Fibroblast of lung (primary cell): ENCODE results near the gene ZNF135. TPM values are rescaled to one million over a fixed set of nuclear protein-coding genes. Genes with fewer than 3 reads are reported as not detected.

ENCODE experiments used
- DNase-seq, 2 donors: peaks; one replicate each; pipeline versions ENCODE4 v3.0.0 to v3.0.0-alpha.2; 2010; ENCODE audit warnings: low read depth in 2 of 2
- H2AFZ ChIP-seq: 2 replicates; pipeline ENCODE4 v1.5.1; 2012; ENCODE audit warnings: low read length, control low read depth, inconsistent platforms
- H3K27ac ChIP-seq: 2 replicates; pipeline ENCODE4 v1.5.1; 2011; ENCODE audit warnings: low read length, control low read depth; ENCODE audit not compliant: insufficient read depth
- H3K27me3 ChIP-seq: 2 replicates; pipeline ENCODE4 v1.5.1; 2011; ENCODE audit warnings: mild to moderate bottlenecking, low read length; ENCODE audit not compliant: control insufficient read depth, insufficient read depth
- H3K36me3 ChIP-seq: 2 replicates; pipeline ENCODE4 v1.5.1; 2011; ENCODE audit warnings: low read length; ENCODE audit not compliant: control insufficient read depth, insufficient read depth
- H3K4me1 ChIP-seq: 2 replicates; pipeline ENCODE4 v1.5.1; 2011; ENCODE audit warnings: low read length; ENCODE audit not compliant: control insufficient read depth, insufficient read depth; ENCODE audit errors: extremely low read depth
- H3K4me2 ChIP-seq: 2 replicates; pipeline ENCODE4 v1.5.1; 2011; ENCODE audit warnings: low read length, control low read depth; ENCODE audit not compliant: insufficient read depth; ENCODE audit errors: extremely low read depth
- H3K4me3 ChIP-seq, 4 experiments: fragments of 200-600 bp in 1 of 4; sonication (generic) in 1 of 4; replicated peaks in 1 of 4; 2 replicates each; pipeline ENCODE4 v1.5.1; 2011 to 2016; ENCODE audit warnings: low read length in 4 of 4, low read depth in 3 of 4, mild to moderate bottlenecking in 3 of 4, control low read depth in 2 of 4, inconsistent platforms in 1 of 4, mixed read lengths in 1 of 4; ENCODE audit not compliant: insufficient read depth in 1 of 4; ENCODE audit errors: control extremely low read depth in 1 of 4
- H3K79me2 ChIP-seq: 2 replicates; pipeline ENCODE4 v1.5.1; 2012; ENCODE audit warnings: mild to moderate bottlenecking, low read length, inconsistent platforms; ENCODE audit not compliant: control insufficient read depth, insufficient read depth
- H3K9ac ChIP-seq: 2 replicates; pipeline ENCODE4 v1.5.1; 2011; ENCODE audit warnings: mild to moderate bottlenecking, low read length, control low read depth; ENCODE audit not compliant: insufficient read depth
- H3K9me3 ChIP-seq: 2 replicates; pipeline ENCODE4 v1.5.1; 2012; ENCODE audit warnings: low read depth, low read length; ENCODE audit not compliant: control insufficient read depth, insufficient read depth
- H4K20me1 ChIP-seq: 2 replicates; pipeline ENCODE4 v1.5.1; 2011; ENCODE audit warnings: low read length; ENCODE audit not compliant: control insufficient read depth, insufficient read depth; ENCODE audit errors: extremely low read depth
- CTCF ChIP-seq, 2 donors: IDR thresholded peaks in 1 of 2; conservative IDR thresholded peaks in 1 of 2; 1 replicate in 1 of 2; 2 replicates in 1 of 2; pipeline ENCODE4 v1.5.1; 2011 to 2012; ENCODE audit warnings: low read length in 2 of 2, control low read depth in 1 of 2, inconsistent platforms in 1 of 2, low read depth in 1 of 2, mild to moderate bottlenecking in 1 of 2
- EZH2 ChIP-seq: IDR thresholded peaks from 2 replicates; pipeline ENCODE4 v1.5.1; 2012; ENCODE audit warnings: low read length, control low read depth, mild to moderate bottlenecking; ENCODE audit errors: missing control alignments
- polyA plus RNA-seq, 2 donors: library from polyadenylated mRNA; depleted of rRNA in 1 of 2; stranded (reverse) in 1 of 2; unstranded in 1 of 2; fragments of >200 nt; gene quantifications; 2 replicates each; pipeline ENCODE4 v1.2.1, GENCODE V29; 2011 to 2012; ENCODE audit warnings: missing spikeins in 1 of 2
- total RNA-seq: library from RNA; depleted of rRNA; stranded (reverse); fragments of >200 nt; gene quantifications from 2 replicates; pipeline ENCODE4 v1.2.1, GENCODE V29; 2014

Gene ZNF135
- total and polyA plus RNA-seq, 2 donors (not counting 1 experiment from before 2014, with no cell fraction given): 5.6 to 11.2 TPM

GRCh38 chr19:58056261-58056660 is 2.8 kb upstream of the ZNF135 start:
- H3K36me3 ChIP-seq: no peaks in the 10 kb centered on the region
- DNase-seq: no peak
- peaks cover 2% of the 10 kb centered on the region for H3K4me1 ChIP-seq
- no peaks in the 10 kb centered on the region for H3K79me2 ChIP-seq
- H3K4me2 ChIP-seq: no peak overlapping the region
- H3K9ac ChIP-seq: no peak overlapping the region
- H3K9me3 ChIP-seq: no peaks in the 10 kb centered on the region
- TF ChIP-seq EZH2: no peak
- no peak for TF ChIP-seq CTCF (conservative IDR thresholded peaks at IDR 0.05 in 1 of 2, IDR thresholded peaks at IDR 0.05 in 1 of 2; ENCODE audit: low read depth in 1 of 2, low read length in 2 of 2)
- H4K20me1 ChIP-seq: no peaks in the 10 kb centered on the region
- no peak overlapping the region for H3K4me3 ChIP-seq
- H2AFZ ChIP-seq: no peak overlapping the region
- H3K27ac ChIP-seq: no peak overlapping the region
- no peaks in the 10 kb centered on the region for H3K27me3 ChIP-seq

DNA sequence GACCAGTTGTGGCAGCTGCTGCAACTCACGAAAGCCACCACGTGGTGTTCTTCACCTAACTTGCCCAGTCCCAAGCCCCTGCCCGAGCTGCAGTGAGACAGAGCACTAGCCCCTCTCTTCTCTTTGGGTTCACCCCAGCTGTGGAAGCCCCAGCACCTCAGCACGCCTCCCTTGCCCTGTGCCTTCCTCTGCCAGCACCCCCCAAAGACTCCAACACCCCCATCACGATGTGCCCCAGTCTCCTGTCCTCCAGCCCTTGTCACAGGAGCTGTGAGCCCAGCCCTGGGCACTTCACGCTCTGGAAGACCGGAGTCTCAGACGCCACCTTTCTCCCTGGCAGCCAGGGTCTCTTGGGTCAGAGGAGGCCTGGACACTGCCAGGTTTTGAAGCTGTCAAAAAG is 2.2 kb upstream of the ZNF135 start:
- Histone ChIP-seq H3K4me3 (no peak overlapping the region), H3K36me3 (no peaks in the 10 kb centered on the region), H2AFZ (no peak overlapping the region), H3K9ac (no peak overlapping the region), H3K79me2 (no peaks in the 10 kb centered on the region), H3K27ac (no peak overlapping the region), H3K4me1 (peaks cover 2% of the 10 kb centered on the region), H3K9me3 (no peaks in the 10 kb centered on the region), H3K27me3 (no peaks in the 10 kb centered on the region), H4K20me1 (no peaks in the 10 kb centered on the region), H3K4me2 (no peak overlapping the region)
- no peak for TF ChIP-seq EZH2
- no peak for TF ChIP-seq CTCF (conservative IDR thresholded peaks at IDR 0.05 in 1 of 2, IDR thresholded peaks at IDR 0.05 in 1 of 2; ENCODE audit: low read depth in 1 of 2, low read length in 2 of 2)
- DNase-seq: no peak

- H4K20me1 ChIP-seq: no peaks in the 10 kb centered on the region
- no peak overlapping the region for H3K4me2 ChIP-seq
- H3K4me3 ChIP-seq: peak overlapping the region in 2 of 4 experiments; percentile 51 to 63
- no peaks in the 10 kb centered on the region for H3K9me3 ChIP-seq
- H3K79me2 ChIP-seq: no peaks in the 10 kb centered on the region
- peak overlapping the region; percentile 93 for H2AFZ ChIP-seq
- no peaks in the 10 kb centered on the region for H3K27me3 ChIP-seq
- no peak overlapping the region for H3K9ac ChIP-seq
- TF ChIP-seq CTCF (conservative IDR thresholded peaks at IDR 0.05 in 1 of 2, IDR thresholded peaks at IDR 0.05 in 1 of 2; ENCODE audit: low read depth in 1 of 2, low read length in 2 of 2) (no peak), EZH2 (no peak)
- no peaks in the 10 kb centered on the region for H3K36me3 ChIP-seq
- peaks cover 2% of the 10 kb centered on the region for H3K4me1 ChIP-seq
- DNase-seq: no peak
- H3K27ac ChIP-seq: peak overlapping the region; percentile 51
These were observed 615 bp upstream of the ZNF135 start for GRCh38 chr19:58058467-58058866.
